ENCODE data around the gene INTS6.

The INTS6 gene

GRCh38 chr13:51330791-51331190, 122.0 kb downstream of the INTS6 start:
- peak; percentile 83 for TF ChIP-seq POLR2AphosphoS5 (IDR thresholded peaks at IDR 0.05; ENCODE audit: low read depth)
- peak; percentile 82 for TF ChIP-seq SPI1 (IDR thresholded peaks at IDR 0.05; ENCODE audit: borderline replicate concordance, low read depth)
- no peak for TF ChIP-seq REST (IDR thresholded peaks at IDR 0.05; ENCODE audit: insufficient replicate concordance, low read depth)
- TF ChIP-seq CTCF (IDR thresholded peaks at IDR 0.05; ENCODE audit: insufficient read depth, low read length) = no peak
- no peak for TF ChIP-seq GABPA (IDR thresholded peaks at IDR 0.05; ENCODE audit: low read depth)
- Histone ChIP-seq H3K4me3 (replicated peaks; ENCODE audit: insufficient read depth, low read length) (no peak overlapping the region), H3K27ac (replicated peaks) (no peak overlapping the region), H3K27me3 (ENCODE audit: insufficient read depth, poor library complexity, severe bottlenecking) (no peaks in the 10 kb centered on the region)
- peak; percentile 12 to 75 for DNase-seq (ENCODE audit: low read depth in 1 of 2, low spot score in 1 of 2)

GRCh38 chr13:51329606-51330005, 123.2 kb downstream of the INTS6 start:
- DNase-seq (ENCODE audit: low read depth in 1 of 2, low spot score in 1 of 2) = no peak
- no peaks in the 10 kb centered on the region for H3K27me3 ChIP-seq (ENCODE audit: insufficient read depth, poor library complexity, severe bottlenecking)
- H3K4me3 ChIP-seq (replicated peaks; ENCODE audit: insufficient read depth, low read length) = no peak overlapping the region
- TF ChIP-seq GABPA (IDR thresholded peaks at IDR 0.05; ENCODE audit: low read depth) (no peak), CTCF (IDR thresholded peaks at IDR 0.05; ENCODE audit: insufficient read depth, low read length) (no peak)
- no peak overlapping the region for H3K27ac ChIP-seq (replicated peaks)

- TF ChIP-seq REST (IDR thresholded peaks at IDR 0.05; ENCODE audit: insufficient replicate concordance, low read depth) (no peak), GABPA (IDR thresholded peaks at IDR 0.05; ENCODE audit: low read depth) (no peak), SPI1 (IDR thresholded peaks at IDR 0.05; ENCODE audit: borderline replicate concordance, low read depth) (no peak), CTCF (IDR thresholded peaks at IDR 0.05; ENCODE audit: insufficient read depth, low read length) (no peak), POLR2AphosphoS5 (IDR thresholded peaks at IDR 0.05; ENCODE audit: low read depth) (no peak)
- no peak overlapping the region for H3K27ac ChIP-seq (replicated peaks)
- DNase-seq (ENCODE audit: low read depth in 1 of 2, low spot score in 1 of 2) = no peak
- no peaks in the 10 kb centered on the region for H3K27me3 ChIP-seq (ENCODE audit: insufficient read depth, poor library complexity, severe bottlenecking)
- H3K4me3 ChIP-seq (replicated peaks; ENCODE audit: insufficient read depth, low read length) = no peak overlapping the region
Observed at GRCh38 chr13:51328488-51328887, 124.3 kb downstream of the INTS6 start.

- TF ChIP-seq GABPA (IDR thresholded peaks at IDR 0.05; ENCODE audit: low read depth) (no peak), CTCF (IDR thresholded peaks at IDR 0.05; ENCODE audit: insufficient read depth, low read length) (no peak), REST (IDR thresholded peaks at IDR 0.05; ENCODE audit: insufficient replicate concordance, low read depth) (no peak)
- Histone ChIP-seq H3K27ac (replicated peaks) (no peak overlapping the region), H3K27me3 (ENCODE audit: insufficient read depth, poor library complexity, severe bottlenecking) (no peaks in the 10 kb centered on the region), H3K4me3 (replicated peaks; ENCODE audit: insufficient read depth, low read length) (no peak overlapping the region)
- peak in 1 of 2 experiments; percentile 26 for DNase-seq (ENCODE audit: low read depth in 1 of 2, low spot score in 1 of 2)
Observed at GRCh38 chr13:51327961-51328360, 124.9 kb downstream of the INTS6 start.
